HFF-Myc (cell line): ENCODE data around the gene CCDC8.

ENCODE experiments used
- DNase-seq: peaks from one replicate; pipeline ENCODE4 v3.0.0-alpha.2; 2011; ENCODE audit warnings: low read depth; ENCODE audit errors: extremely low read depth
- H3K4me3 ChIP-seq: replicated peaks from 2 replicates; pipeline ENCODE4 v1.5.1; 2011; ENCODE audit warnings: low read depth, mild to moderate bottlenecking, control low read depth, low read length
- TF ChIP-seq, protein P1 (sequence below): IDR thresholded peaks from 2 replicates; pipeline ENCODE4 v1.5.1; 2012; ENCODE audit warnings: mild to moderate bottlenecking, low read depth, low read length, control low read depth; ENCODE audit errors: missing control alignments

CCDC8 gene

GRCh38 chr19:46413262-46414031, at the start of gene CCDC8:
Gene CCDC8, minus strand, starts transcription at chr19:46413564. Its CDS starts 754 bp downstream, at chr19:46412810.
- DNase-seq = peak; percentile 85
- TF ChIP-seq, protein P1, sequence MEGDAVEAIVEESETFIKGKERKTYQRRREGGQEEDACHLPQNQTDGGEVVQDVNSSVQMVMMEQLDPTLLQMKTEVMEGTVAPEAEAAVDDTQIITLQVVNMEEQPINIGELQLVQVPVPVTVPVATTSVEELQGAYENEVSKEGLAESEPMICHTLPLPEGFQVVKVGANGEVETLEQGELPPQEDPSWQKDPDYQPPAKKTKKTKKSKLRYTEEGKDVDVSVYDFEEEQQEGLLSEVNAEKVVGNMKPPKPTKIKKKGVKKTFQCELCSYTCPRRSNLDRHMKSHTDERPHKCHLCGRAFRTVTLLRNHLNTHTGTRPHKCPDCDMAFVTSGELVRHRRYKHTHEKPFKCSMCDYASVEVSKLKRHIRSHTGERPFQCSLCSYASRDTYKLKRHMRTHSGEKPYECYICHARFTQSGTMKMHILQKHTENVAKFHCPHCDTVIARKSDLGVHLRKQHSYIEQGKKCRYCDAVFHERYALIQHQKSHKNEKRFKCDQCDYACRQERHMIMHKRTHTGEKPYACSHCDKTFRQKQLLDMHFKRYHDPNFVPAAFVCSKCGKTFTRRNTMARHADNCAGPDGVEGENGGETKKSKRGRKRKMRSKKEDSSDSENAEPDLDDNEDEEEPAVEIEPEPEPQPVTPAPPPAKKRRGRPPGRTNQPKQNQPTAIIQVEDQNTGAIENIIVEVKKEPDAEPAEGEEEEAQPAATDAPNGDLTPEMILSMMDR = no peak
- H3K4me3 ChIP-seq = peak within 1 kb of the TSS; percentile 72

- no peak overlapping the region for H3K4me3 ChIP-seq
- TF ChIP-seq, protein P1 = no peak
- no peak for DNase-seq
Measured at GRCh38 chr19:46461537-46461936, 48.2 kb upstream of the CCDC8 start.

GRCh38 chr19:46460981-46461380, 47.6 kb upstream of the CCDC8 start:
- no peak overlapping the region for H3K4me3 ChIP-seq
- TF ChIP-seq, protein P1 = no peak
- DNase-seq = no peak

- TF ChIP-seq, protein P1 = no peak
- no peak for DNase-seq
- no peak overlapping the region for H3K4me3 ChIP-seq
Measured at GRCh38 chr19:46460055-46460454, 46.7 kb upstream of the CCDC8 start.

DNA sequence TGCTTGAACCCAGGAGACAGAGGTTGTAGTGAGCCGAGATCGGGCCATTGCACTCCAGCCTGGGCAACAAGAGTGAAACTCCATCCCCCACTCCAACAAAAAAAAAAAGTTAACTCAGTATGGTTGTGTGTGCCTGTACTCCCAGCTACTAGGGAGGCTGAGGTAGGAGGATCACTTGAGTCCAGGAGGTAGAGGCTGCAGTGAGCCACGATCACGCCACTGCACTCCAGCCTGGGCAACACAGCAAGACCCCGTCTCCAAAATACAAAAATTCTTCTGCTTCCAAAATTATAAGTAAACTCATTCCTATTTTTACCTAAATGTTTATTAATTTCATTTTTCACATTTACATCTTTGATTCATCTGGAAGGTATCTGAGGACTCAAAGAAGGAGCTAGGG, 43.6 kb upstream of the CCDC8 start:
- H3K4me3 ChIP-seq = no peak overlapping the region
- TF ChIP-seq, protein P1 = no peak
- no peak for DNase-seq

GRCh38 chr19:46454244-46454643, 40.9 kb upstream of the CCDC8 start:
- TF ChIP-seq, protein P1 = no peak

More at GRCh38 chr19:46454244-46454643, 40.9 kb upstream of the CCDC8 start:
- H3K4me3 ChIP-seq = no peak overlapping the region
- DNase-seq = no peak
